GM21360 (cell line): ENCODE results near the gene PLD1.
"Not testable (repeated sequence)": the region's sequence is repeated elsewhere in the genome, so short reads cannot be mapped to it uniquely, and the experiment has no call there.

Experiments used
- ATAC-seq: cut with Tn5 transposase; IDR thresholded peaks from one replicate; pipeline ENCODE4 v1.9.1; 2021; ENCODE audit warnings: mild to moderate bottlenecking, moderate library complexity; ENCODE audit not compliant: unreplicated experiment

Gene PLD1

DNA sequence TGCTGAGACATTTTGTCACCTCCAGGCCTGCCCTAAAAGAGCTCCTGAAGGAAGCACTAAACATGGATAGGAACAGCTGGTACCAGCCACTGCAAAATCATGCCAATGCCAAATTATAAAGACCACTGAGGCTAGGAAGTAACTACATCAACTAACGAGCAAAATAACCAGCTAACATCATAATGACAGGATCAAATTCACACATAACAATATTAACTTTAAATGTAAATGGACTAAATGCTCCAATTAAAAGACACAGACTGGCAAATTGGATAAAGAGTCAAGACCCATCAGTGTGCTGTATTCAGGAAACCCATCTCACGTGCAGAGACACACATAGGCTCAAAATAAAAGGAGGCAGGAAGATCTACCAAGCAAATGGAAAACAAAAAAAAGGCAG lies 183.5 kb downstream of the PLD1 start:
- not testable (repeated sequence) for ATAC-seq

DNA sequence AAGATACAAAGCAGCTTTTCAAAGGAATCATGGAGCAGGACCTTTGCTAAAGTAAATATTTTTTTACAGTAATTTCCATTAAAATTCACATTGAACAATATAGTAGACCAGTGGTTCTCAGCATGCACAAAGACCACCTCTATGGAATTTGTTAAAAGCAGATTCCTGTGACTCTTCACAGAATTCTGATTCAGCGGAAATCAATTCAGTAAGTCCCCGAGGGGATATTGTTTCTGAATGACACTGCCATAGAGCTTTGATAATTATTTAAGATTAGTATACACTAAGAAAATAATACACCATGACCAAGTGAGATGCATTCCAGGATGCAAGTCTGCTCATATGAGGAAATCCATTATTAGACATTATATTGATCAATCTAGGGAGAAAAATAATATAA lies 188.2 kb downstream of the PLD1 start:
- no peak for ATAC-seq

DNA sequence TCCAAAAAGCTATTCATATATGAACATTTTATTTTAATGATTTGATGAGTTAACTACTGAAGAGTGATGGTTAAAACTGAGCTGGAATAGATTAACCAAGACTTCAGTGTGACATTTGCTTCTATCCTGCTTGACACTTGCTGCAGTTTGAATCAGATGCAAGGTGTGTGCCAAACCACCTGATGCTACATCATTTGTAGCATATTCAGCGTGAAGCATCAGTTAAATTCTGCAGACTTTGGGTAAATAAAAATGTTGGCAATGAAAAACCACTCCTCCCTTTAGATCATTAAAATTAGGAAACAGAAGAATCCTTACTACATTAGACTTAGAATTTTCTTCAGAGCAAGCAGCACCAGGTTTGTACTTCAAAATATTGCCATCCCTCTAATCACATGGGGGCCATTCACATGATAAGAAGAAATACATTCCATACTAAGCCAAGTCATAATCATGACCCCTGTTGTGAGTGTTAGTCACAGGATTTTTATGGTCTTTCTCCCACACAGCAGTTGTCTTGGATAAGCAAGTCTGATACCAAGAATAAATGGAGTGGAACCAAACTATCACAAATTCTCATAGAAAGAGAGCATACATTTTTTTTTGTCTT lies 189.4 kb downstream of the PLD1 start:
- ATAC-seq = no peak

DNA sequence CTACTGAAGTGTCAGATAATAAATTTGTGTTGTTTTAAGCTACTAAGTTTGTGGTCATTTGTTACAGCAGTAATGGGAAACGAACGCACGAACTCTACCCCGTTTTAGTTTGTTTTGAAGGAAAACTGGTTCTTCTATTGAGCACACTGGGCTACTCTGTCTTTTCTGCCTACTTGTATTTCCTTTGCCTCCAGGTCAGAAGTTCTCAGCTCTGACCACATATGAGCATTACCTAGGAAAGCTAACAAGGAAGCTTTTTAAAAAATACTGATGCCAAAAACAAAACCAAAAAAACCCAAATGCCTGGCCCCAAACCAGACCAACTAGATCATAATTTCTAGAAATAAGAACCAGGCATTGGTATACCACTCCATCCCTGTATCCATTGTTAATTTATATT lies 193.5 kb downstream of the PLD1 start:
- no peak for ATAC-seq

DNA sequence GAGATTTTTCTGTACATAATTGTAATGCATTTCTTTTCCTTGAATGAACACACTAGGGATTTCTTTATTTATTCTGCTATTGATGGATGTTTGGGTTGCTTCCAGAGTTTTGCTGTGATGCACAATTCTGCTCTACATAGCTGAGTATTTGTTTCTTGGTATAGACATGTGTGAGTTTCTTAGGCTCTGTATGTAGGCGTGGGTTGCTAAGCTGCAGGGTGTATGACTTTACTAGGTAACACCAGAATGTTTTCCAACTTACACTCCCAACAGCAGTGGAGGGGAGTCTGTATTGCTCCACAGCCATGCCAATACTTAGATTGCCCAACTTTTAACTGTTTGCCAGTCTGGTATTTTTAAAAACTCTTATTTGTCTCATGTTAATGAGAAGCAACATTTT lies 194.6 kb downstream of the PLD1 start:
- ATAC-seq = no peak

DNA sequence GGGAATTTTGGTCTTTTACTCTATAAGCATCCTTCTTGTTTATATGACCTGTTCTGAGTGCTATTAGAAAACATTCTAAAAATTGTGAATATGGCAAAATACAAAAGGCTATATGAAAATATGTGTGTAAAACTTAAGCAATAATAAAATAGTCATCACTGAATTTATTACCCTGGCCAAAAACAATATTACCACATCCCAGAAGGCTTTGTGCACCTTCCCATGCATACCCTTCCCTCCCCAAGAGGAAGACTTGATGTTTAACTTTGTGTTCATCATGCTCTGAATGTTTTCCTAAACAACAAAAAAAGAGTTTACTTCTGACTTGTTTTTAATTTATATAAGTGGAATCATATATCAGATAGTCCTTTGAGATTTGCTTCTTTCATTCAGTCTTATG lies 195.0 kb downstream of the PLD1 start:
- no peak for ATAC-seq

DNA sequence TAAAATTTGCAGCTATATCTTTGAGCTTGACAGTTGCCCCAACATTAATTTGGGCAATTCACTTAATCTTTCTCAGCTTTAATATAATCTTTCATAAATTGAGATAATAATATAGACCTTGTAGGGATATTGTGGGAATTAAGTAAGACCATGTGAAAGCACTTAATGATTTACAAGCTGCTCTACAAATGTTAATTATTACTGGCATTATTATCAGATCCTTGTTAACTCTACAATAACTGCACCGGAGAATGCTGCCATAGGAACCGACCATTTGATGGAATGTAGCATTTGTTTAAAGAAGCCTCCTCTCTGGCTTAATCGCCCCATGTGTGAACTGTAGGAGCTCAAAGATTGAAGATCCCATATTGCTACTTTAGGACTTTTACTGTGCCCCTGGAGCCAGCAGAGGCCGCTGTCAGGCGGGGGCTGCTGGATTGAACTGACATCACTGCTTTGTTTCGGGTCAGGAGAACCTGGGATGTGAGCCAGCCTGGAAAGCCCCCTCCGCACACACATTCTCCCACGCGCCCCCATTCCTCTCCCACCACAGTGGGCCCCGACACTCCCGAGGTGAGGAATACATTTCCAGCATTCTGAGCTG lies 195.9 kb downstream of the PLD1 start:
- ATAC-seq = no peak

DNA sequence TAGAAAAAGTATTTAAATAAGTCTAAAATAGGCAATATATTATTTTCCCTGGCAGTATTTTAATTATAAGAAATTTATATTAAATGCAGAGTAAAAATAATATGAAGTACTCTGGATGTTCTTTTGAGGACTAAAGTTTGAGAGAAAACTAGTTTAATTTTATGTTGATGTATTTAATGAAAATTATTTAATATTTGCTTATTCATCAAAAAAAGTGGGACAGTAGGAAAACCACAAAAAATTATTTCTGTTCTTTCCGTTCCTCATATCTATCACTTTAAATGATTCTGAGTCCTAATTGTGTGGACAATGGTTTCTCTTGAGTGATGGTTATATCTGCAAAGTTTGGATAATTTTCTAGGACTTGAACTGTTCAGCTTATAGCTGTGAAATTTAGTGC lies 202.8 kb downstream of the PLD1 start:
- ATAC-seq = no peak

DNA sequence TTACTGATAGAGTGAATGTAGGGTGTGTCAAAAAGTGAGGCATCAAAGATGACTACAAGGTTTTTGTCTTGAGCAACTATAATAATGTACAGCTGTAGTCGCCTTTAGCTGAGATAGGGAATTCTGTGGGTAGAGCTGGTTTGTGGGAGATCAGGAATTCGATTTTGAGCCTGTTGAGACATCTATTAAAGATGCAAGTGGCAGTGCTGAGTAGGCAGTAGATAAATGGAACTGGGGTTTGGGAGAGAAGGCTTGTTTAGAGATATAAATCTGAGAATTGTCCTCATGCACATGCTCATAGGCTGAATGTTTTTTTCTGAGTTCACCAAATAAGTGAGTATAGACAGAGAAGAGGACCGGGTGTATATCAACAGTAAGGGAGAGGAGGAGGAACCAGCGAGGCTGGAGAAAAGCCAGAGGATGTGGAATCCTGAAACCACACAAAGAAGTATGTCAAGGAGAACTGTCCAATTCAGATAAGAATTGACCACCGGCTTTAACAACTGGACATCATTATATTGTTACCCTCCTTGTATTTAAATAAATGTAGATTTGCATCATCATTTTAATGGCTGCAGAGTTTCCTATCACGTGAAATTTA lies 204.0 kb downstream of the PLD1 start:
- ATAC-seq = no peak

DNA sequence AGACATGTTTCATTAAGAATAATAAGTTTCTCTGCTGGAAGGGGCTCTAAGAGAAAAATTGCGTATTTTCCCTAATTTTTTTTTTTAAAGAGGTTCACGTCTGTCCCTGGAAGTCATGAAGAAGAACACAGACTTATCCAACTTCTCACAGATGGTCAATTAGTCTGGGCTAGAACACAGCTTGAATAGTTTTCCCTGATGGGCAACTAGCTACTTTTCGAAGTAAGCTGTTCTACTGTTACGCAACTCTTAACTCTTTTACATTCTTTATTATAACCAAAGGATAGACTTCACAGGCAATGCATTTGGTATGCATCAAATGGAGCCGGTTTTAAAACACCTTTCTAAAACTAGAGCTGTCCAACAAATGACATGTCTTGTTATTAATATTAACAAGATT lies 205.9 kb downstream of the PLD1 start:
- no peak for ATAC-seq

DNA sequence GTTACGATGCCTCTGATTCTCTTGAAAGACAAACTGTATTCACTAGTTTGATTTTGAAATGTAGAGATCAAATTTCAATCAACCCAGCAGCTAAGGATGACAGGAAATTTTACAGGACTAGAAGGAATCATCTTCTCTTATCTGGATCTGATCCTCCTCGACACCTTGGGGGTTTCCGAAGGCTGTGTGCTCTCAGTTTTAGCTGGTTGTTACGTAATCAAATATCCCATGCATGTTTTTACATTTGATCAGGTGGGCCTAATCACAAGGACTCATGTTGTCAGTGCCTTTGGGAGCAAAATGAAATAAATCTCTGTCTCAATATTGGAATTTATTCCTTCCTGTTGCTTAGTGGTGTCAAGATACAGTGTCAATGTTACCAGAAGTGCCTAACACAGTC lies 208.2 kb downstream of the PLD1 start:
- no peak for ATAC-seq

DNA sequence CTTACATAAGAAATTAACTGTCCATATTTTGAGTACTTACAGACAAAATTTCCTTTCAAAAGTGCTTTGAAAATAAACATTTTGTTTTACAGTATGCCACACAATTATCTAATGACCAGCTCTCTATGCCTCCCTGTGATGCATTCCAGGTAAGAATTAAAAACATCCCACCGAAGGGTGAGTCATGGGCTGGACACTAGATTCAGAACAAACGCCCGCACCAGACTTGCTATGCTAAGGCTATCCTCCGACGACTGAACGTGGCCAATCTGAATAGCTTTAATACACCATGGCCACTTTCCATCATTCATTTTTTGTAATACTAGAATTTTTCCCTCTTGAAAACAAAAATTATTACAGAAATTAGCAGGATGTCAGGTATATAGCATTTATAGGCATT lies 210.3 kb downstream of the PLD1 start:
- no peak for ATAC-seq

DNA sequence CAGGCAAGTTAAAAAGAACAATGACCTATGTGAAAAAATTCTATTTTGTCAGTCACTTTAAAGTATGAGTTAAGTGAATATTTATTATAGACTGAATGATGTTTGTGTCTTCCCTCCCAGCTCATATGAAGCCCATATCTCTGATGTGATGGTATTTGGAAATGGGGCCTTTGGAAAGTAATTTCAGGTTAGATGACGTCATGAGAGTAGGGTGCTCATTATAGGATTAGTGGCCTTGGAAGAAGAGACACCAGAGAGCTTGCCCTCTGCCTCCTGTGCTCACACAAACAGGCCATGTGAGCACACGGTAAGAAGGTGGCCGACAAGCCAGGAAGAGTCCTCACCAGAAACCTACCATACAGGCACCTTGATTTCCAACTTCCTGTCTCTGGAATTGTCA lies 211.3 kb downstream of the PLD1 start:
- no peak for ATAC-seq

DNA sequence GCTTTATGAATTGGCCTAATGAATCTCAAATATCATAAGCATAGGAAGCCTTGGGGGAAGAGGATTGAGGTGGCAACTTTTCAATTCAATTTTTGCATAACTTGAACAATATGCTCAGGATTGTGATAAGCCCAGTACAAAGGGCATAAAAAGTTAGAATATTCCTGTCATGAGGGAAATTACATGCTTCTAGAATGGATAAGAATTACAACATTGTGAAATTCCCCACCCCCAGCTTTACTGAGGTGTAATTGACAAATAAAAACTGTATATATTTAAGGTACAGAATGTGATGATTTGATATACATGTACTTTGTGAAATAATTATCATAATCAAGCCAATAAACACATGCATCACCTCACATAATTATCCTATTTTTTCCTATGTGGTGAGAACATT lies 217.5 kb downstream of the PLD1 start:
- no peak for ATAC-seq

DNA sequence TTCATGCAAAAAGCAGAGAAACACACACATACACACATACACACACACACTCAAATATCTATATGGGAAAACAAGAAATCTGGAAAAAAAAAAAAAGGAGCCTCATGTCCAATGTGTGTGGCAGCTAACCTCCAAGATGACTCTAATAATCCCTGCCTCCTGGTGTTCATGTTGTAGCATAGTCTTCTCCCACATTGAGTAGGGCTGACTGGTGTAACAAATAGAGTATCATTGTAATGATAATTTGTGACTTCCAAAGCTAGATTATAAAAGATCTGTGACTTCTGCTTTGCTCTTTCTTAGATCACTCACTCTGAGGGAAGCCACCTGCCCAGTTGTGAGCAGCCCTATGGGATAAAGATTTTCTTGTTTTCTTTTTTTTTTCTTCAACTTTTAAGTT lies 219.2 kb downstream of the PLD1 start:
- no peak for ATAC-seq

DNA sequence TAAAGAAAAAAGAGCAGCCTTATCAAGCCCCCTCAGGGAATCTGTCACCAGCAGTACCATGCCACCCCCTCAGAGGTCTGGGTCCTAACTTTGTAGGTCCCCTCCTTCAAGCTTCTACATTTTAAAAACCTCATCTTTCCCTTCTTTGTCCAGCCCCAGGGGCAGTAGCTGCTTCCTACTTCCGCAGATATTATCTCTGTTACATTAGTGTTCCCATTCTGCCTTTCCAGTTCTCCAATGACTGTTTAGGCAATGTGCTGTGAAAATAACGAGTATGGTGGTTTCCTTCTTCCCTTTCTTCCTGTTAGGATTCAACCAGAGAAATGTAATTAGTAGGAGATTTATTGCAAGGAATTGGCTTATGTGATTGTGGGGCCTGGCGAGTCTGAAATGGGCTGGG lies 224.0 kb downstream of the PLD1 start:
- ATAC-seq = no peak

DNA sequence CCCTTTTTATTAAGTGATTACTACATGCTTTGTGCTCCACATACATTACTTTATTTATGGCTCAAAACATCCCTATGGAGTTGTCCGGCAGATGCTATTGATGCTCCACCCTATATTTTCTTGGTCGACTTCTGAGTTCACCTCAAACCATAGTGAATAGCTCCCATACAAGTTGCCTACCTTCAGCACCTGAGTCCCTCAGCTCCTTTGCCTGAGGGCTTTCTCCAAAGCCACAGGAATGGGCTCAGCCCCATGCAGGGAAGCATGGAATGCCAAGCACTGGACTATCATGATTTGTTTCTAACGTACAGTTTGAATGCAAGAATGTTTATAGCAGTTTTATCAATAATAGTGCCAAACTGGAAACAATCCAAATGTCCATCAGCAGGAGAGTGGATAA lies 225.2 kb downstream of the PLD1 start:
- no peak for ATAC-seq

DNA sequence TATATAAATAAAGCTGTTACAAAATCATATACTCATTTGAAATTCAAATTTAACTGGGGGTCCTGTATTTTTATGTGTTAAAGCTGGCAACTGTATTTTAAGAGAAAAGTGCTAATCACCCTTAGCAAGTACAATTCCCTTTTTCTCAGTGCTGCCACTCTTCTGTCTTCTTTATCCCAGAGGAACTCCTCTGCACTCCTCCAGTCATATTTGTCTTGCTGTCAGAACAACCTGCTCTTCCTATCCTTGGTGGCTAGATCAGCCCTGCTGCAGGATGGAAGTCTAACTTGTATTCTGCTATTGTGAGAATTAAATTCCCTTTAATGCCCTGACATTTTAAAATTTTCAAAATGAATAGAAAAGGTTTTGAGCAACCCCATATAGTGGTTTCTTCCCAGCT lies 226.2 kb downstream of the PLD1 start:
- ATAC-seq = no peak

DNA sequence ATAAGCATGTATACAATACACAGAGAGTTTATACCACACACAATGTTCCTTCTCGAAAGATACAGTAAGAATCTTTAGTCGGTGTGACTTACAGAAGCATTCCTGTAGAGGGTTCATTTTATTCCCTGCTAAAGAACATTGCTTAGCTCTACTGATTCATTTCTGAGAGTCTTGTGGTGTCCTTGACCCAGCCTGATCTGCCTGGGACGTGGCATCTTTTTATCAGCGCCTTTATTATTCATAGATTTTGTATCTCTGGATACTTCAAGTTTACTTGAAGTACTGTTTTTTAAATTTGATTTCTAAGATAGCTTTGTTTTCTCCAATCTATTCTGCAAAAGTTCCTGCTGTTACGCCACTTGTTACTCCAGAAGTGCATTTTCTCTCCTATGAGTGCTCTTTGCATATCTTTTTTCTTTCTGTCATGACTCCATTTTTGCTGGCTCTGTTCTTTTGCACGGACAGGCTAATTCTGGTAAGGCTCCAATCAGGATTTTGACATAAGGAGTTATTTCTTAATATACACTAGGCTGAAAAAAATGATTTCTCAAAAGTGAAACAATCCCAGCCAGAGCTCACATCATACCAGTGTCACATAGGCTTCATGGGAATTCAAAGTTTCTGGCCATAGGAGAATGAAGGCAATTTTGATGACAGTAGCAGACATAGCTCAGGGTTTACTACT lies 235.6 kb downstream of the PLD1 start:
- no peak for ATAC-seq

DNA sequence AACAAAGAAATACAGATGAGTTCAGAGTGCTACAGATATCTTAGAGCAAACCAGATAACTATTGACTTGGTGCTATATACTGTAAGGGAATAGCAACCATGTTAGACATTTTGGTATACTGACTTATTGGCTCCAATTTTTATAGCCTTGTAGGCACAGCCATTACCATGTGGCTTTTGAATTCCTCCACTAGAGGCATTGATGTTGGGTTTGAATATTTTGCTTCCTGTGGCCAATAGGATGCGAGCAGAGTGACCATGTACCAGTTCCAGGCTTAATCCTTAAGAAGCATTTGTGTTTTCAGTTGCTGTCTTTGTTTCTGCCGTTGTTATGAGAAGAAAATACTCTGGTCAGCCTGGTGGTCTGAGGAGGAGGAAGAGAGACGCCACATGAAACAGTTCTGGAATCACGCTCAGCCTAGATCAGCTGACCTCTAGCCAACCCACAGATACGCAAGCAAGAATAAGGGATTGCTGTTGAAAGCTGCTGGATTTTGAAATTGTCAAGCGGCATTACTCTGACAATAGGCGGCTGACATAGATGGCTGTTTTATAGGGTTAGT lies 240.6 kb downstream of the PLD1 start:
- no peak for ATAC-seq

DNA sequence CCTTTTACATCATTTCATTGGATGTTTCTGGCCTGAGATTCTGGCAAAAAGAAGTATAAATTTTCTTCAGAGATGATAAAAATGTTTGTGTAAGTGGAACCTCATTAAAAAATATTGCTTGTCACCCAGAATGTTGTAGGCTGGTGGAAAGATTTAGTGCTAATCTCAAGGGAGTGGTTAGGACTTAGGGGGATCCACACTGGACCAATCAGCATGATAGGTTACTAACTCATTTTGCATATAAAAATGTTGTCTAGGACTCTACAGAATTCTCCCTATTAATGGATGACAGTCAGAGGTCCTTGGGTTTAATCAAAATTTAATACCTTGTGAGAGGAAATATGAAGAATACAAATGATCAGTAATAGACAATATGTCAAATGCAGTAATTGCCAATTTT lies 241.5 kb downstream of the PLD1 start:
- no peak for ATAC-seq

DNA sequence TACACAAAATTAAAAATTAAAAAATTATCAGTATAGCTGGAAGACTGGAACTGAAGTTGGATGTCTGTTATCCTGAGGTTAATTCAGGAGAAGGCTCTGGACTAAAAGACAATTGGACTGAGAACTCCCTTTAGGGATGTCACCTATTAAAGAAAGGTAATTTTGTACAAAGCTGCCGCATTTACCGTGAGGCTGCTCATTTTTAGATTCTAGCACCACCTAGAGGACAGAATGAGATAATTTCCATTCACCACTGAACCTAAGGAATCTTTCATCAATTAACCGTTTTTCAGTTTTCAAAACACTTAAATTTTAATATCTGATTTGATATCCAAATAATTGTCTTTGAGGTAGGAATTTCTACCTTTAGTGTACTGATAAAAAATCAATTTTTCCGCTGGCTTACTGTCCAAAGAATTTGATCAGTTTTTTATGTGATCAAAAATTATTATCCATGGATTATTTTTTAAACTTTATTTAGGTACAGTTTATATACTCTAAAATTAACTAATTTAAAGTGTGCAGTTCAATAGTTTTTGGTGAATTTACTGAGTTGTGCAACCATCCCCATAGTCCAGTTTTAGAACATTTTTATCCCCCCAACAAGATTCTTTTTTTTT lies 243.4 kb downstream of the PLD1 start:
- no peak for ATAC-seq
